HepG2 (cell line): ENCODE measurements around the gene DNAJC1. TPM values are rescaled to one million over a fixed set of nuclear protein-coding genes. Genes with fewer than 3 reads are reported as not detected.
A peak's percentile ranks its signal among the peaks of the same experiment; 100 is the strongest.

Experiments
- FOXO1 ChIP-seq: sonication (generic); formaldehyde crosslinking; IDR thresholded peaks from 2 replicates; pipeline ENCODE4 v1.4.0; 2020; ENCODE audit warnings: missing genetic modification reagents
- GZF1 ChIP-seq: sonication (generic); formaldehyde crosslinking; IDR thresholded peaks from 2 replicates; pipeline ENCODE4 v1.5.1; 2020; ENCODE audit warnings: mild to moderate bottlenecking, missing genetic modification reagents
- JUN ChIP-seq: sonication (generic); formaldehyde crosslinking; IDR thresholded peaks from 2 replicates; pipeline ENCODE4 v1.4.0; 2020; ENCODE audit warnings: mild to moderate bottlenecking, missing genetic modification reagents
- MAZ ChIP-seq, 2 experiments: sonication (generic) in 1 of 2; formaldehyde crosslinking in 1 of 2; IDR thresholded peaks; 2 replicates each; pipeline versions ENCODE4 v1.5.0 to v1.6.1; 2012 to 2020; ENCODE audit warnings: low read depth in 2 of 2, mild to moderate bottlenecking in 2 of 2, borderline replicate concordance in 1 of 2, improper control_type of control experiment in 1 of 2, low read length in 1 of 2, missing genetic modification reagents in 1 of 2, moderate library complexity in 1 of 2
- MEIS2 ChIP-seq: sonication (generic); formaldehyde crosslinking; IDR thresholded peaks from 2 replicates; pipeline ENCODE4 v1.9.0; 2021; ENCODE audit warnings: mild to moderate bottlenecking, missing genetic modification reagents
- MTA3 ChIP-seq: sonication (generic); formaldehyde crosslinking; IDR thresholded peaks from 2 replicates; pipeline ENCODE4 v1.4.0; 2020; ENCODE audit warnings: missing genetic modification reagents
- MXD4 ChIP-seq: IDR thresholded peaks from 2 replicates; pipeline ENCODE4 v1.6.1; 2016; ENCODE audit warnings: mild to moderate bottlenecking, missing biosample characterization, missing genetic modification reagents
- PRDM15 ChIP-seq: sonication (generic); formaldehyde crosslinking; IDR thresholded peaks from 2 replicates; pipeline ENCODE4 v1.4.0; 2020; ENCODE audit warnings: missing genetic modification reagents
- SATB2 ChIP-seq: sonication (generic); formaldehyde crosslinking; IDR thresholded peaks from 2 replicates; pipeline ENCODE4 v1.5.0; 2020; ENCODE audit warnings: missing genetic modification reagents
- SETDB1 ChIP-seq: sonication (generic); formaldehyde crosslinking; IDR thresholded peaks from 2 replicates; pipeline ENCODE4 v1.5.1; 2020; ENCODE audit warnings: missing genetic modification reagents, mild to moderate bottlenecking, borderline replicate concordance
- THAP11 ChIP-seq: IDR thresholded peaks from 2 replicates; pipeline ENCODE4 v1.6.1; 2016; ENCODE audit warnings: missing biosample characterization, missing genetic modification reagents
- ZBTB40 ChIP-seq, 2 experiments: fragments of 450-650 bp in 1 of 2; sonication (generic) in 1 of 2; formaldehyde crosslinking in 1 of 2; IDR thresholded peaks; 2 replicates each; pipeline versions ENCODE4 v1.6.1 to v1.8.0; 2016 to 2022; ENCODE audit warnings: antibody characterized with exemption in 1 of 2, mild to moderate bottlenecking in 1 of 2, missing genetic modification reagents in 1 of 2
- ZFP62 ChIP-seq: sonication (generic); formaldehyde crosslinking; IDR thresholded peaks from 2 replicates; pipeline ENCODE4 v1.4.0; 2020; ENCODE audit warnings: missing genetic modification reagents
- ZMAT3 ChIP-seq: sonication (generic); formaldehyde crosslinking; conservative IDR thresholded peaks from 2 replicates; pipeline ENCODE4 v1.7.0; 2021; ENCODE audit warnings: missing genetic modification reagents
- ZNF615 ChIP-seq: sonication (generic); formaldehyde crosslinking; IDR thresholded peaks from 2 replicates; pipeline ENCODE4 v1.5.0; 2020; ENCODE audit warnings: mild to moderate bottlenecking, missing genetic modification reagents, borderline replicate concordance
- ZNF678 ChIP-seq: sonication (generic); formaldehyde crosslinking; IDR thresholded peaks from 2 replicates; pipeline ENCODE4 v1.4.0; 2020; ENCODE audit warnings: mild to moderate bottlenecking, missing genetic modification reagents
- ZNF761 ChIP-seq: sonication (generic); formaldehyde crosslinking; conservative IDR thresholded peaks from 2 replicates; pipeline ENCODE4 v1.4.0; 2020; ENCODE audit warnings: mild to moderate bottlenecking, missing genetic modification reagents
- polyA plus RNA-seq, 8 experiments: library from polyadenylated mRNA; depleted of rRNA in 3 of 8; stranded (reverse) in 7 of 8; unstranded in 1 of 8; fragments of >200 nt; fragmentation: Illumina TruSeq in 4 of 8; extraction: Trizol in 4 of 8; gene quantifications; 2 replicates each; pipeline versions ENCODE4 v1.2.1 to v1.2.3, GENCODE V29; 2011 to 2016; ENCODE audit warnings: low read depth in 4 of 8, missing spikeins in 1 of 8, mixed read lengths in 1 of 8; ENCODE audit not compliant: insufficient read depth in 1 of 8
- total RNA-seq, 5 experiments: library from RNA; depleted of rRNA; stranded (reverse); fragments of >200 nt; fragmentation: Illumina TruSeq; extraction: Trizol; gene quantifications; 2 replicates each; pipeline ENCODE4 v1.2.3, GENCODE V29; 2016; ENCODE audit warnings: low read depth in 1 of 5

The DNAJC1 gene
- total and polyA plus RNA-seq, 2 of the 13 experiments (the other 11 are each of a cell fraction or from before 2014, with no cell fraction given), result 9.9 to 16.6 TPM

- TF ChIP-seq ZBTB40 (IDR thresholded peaks at IDR 0.05) (no peak), ZBTB40 (CRISPR knock-in tag; IDR thresholded peaks at IDR 0.05) (no peak), ZNF678 (CRISPR knock-in tag) (0 out of 2 replicates have a peak, but pooled peaks have one; percentile 40), SATB2 (CRISPR knock-in tag) (no peak), GZF1 (no peak), ZNF615 (CRISPR knock-in tag) (no peak), MEIS2 (CRISPR knock-in tag) (peak; percentile 79; the same call in 1 of the 2 replicates), ZMAT3 (no peak), MAZ (IDR thresholded peaks at IDR 0.05; ENCODE audit: borderline replicate concordance, low read depth, low read length) (peak; percentile 77; the same call in 1 of the 2 replicates), MAZ (CRISPR knock-in tag; IDR thresholded peaks at IDR 0.05; ENCODE audit: low read depth) (no peak), JUN (CRISPR knock-in tag) (no peak), SETDB1 (CRISPR knock-in tag) (no peak), FOXO1 (peak; percentile 10; the same call in 1 of the 2 replicates), THAP11 (CRISPR knock-in tag) (0 out of 2 replicates have a peak, but pooled peaks have one; percentile 47), MTA3 (CRISPR knock-in tag) (no peak), PRDM15 (CRISPR knock-in tag) (no peak), ZNF761 (CRISPR knock-in tag) (no peak), MXD4 (CRISPR knock-in tag) (peak; percentile 46; the same call in 1 of the 2 replicates), ZFP62 (CRISPR knock-in tag) (no peak)
These were observed 249.0 kb downstream of the DNAJC1 start (continued) for GRCh38 chr10:21754410-21755011.
